Neural cell (in vitro differentiated cells): ENCODE measurements around the gene ADPRH. TPM values are rescaled to one million over a fixed set of nuclear protein-coding genes. Genes with fewer than 3 reads are reported as not detected.

Experiments
- H2AFZ ChIP-seq: fragments of 200-600, 300-800 bp; sonication (generic), shearing (Covaris generic); 2 replicates; pipeline ENCODE4 v1.6.0; 2014; ENCODE audit warnings: low read depth, mild to moderate bottlenecking, antibody characterized with exemption, low read length, moderate library complexity
- H3F3A ChIP-seq: fragments of 200-600 bp; shearing (Covaris generic); 2 replicates; pipeline ENCODE4 v1.6.1; 2016; ENCODE audit warnings: mild to moderate bottlenecking, moderate library complexity, mixed read lengths, antibody characterized with exemption, low read length; ENCODE audit not compliant: insufficient read depth, poor library complexity, severe bottlenecking
- H3K27ac ChIP-seq: fragments of 200-600, 300-800 bp; sonication (generic), shearing (Covaris generic); 2 replicates; pipeline ENCODE4 v1.5.1; 2014; ENCODE audit warnings: mild to moderate bottlenecking, low read length, moderate library complexity
- H3K27me3 ChIP-seq: fragments of 300-800, 200-600 bp; sonication (generic), shearing (Covaris generic); 2 replicates; pipeline ENCODE4 v1.6.0; 2014; ENCODE audit warnings: mild to moderate bottlenecking, low read depth, low read length, moderate library complexity; ENCODE audit not compliant: insufficient read depth
- H3K36me3 ChIP-seq: fragments of 300-800, 200-600 bp; sonication (generic), shearing (Covaris generic); 2 replicates; pipeline ENCODE4 v1.5.1; 2014; ENCODE audit warnings: mild to moderate bottlenecking, antibody characterized with exemption, low read length, moderate library complexity; ENCODE audit not compliant: insufficient read depth
- H3K4me2 ChIP-seq: fragments of 300-800, 200-600 bp; sonication (generic), shearing (Covaris generic); 2 replicates; pipeline ENCODE4 v1.6.0; 2014; ENCODE audit warnings: mild to moderate bottlenecking, low read length
- H3K4me3 ChIP-seq: fragments of 300-800, 200-600 bp; sonication (generic), shearing (Covaris generic); 2 replicates; pipeline ENCODE4 v1.5.1; 2014; ENCODE audit warnings: mild to moderate bottlenecking, low read length, moderate library complexity
- H3K79me2 ChIP-seq: fragments of 200-600 bp; shearing (Covaris generic); replicated peaks from 2 replicates; pipeline ENCODE4 v1.6.0; 2014; ENCODE audit warnings: mild to moderate bottlenecking, low read length, moderate library complexity; ENCODE audit not compliant: insufficient read depth
- H3K9ac ChIP-seq: fragments of 300-800, 200-600 bp; sonication (generic), shearing (Covaris generic); 2 replicates; pipeline ENCODE4 v1.6.1; 2016; ENCODE audit warnings: mild to moderate bottlenecking, low read length, mixed read lengths
- H3K9me2 ChIP-seq: fragments of 200-600 bp; shearing (Covaris generic); 2 replicates; pipeline ENCODE4 v1.6.1; 2016; ENCODE audit warnings: mild to moderate bottlenecking, low read length, mixed read lengths; ENCODE audit not compliant: insufficient read depth
- H3K9me3 ChIP-seq: fragments of 200-600, 300-800 bp; sonication (generic), shearing (Covaris generic); 2 replicates; pipeline ENCODE4 v1.6.1; 2016; ENCODE audit warnings: mild to moderate bottlenecking, mixed run types, low read length, moderate library complexity, mixed read lengths
- H4K20me1 ChIP-seq: fragments of 200-600 bp; shearing (Covaris generic); 2 replicates; pipeline ENCODE4 v1.6.1; 2016; ENCODE audit warnings: mild to moderate bottlenecking, mixed run types; ENCODE audit not compliant: insufficient read depth
- EP300 ChIP-seq: fragments of 450-650 bp; conservative IDR thresholded peaks from 2 replicates; pipeline ENCODE4 v1.6.1; 2014; ENCODE audit warnings: antibody characterized with exemption, mild to moderate bottlenecking, moderate library complexity; ENCODE audit not compliant: poor library complexity, severe bottlenecking
- EZH2 ChIP-seq: fragments of 200-600, 300-800 bp; shearing (Covaris generic), sonication (generic); IDR thresholded peaks from 2 replicates; pipeline ENCODE4 v1.6.1; 2014; ENCODE audit warnings: antibody characterized with exemption, low read length, borderline replicate concordance, mild to moderate bottlenecking; ENCODE audit not compliant: insufficient read depth, poor library complexity, severe bottlenecking
- MXI1 ChIP-seq: fragments of 450-650 bp; conservative IDR thresholded peaks from 2 replicates; pipeline ENCODE4 v1.6.1; 2014; ENCODE audit warnings: antibody characterized with exemption, mild to moderate bottlenecking; ENCODE audit not compliant: poor library complexity, severe bottlenecking
- POLR2AphosphoS5 ChIP-seq: IDR thresholded peaks from 2 replicates; pipeline ENCODE4 v1.6.1; 2012
- RAD21 ChIP-seq: fragments of 450-650 bp; conservative IDR thresholded peaks from 2 replicates; pipeline ENCODE4 v1.6.1; 2014; ENCODE audit warnings: antibody characterized with exemption, mild to moderate bottlenecking, moderate library complexity
- REST ChIP-seq: IDR thresholded peaks from 2 replicates; pipeline ENCODE4 v1.6.1; 2012; ENCODE audit warnings: borderline replicate concordance
- SMC3 ChIP-seq: fragments of 450-650 bp; conservative IDR thresholded peaks from 2 replicates; pipeline ENCODE4 v1.6.1; 2014; ENCODE audit warnings: antibody characterized with exemption, mild to moderate bottlenecking, moderate library complexity; ENCODE audit not compliant: poor library complexity
- TAF1 ChIP-seq: IDR thresholded peaks from 2 replicates; pipeline ENCODE4 v1.6.1; 2012; ENCODE audit warnings: low read depth
- polyA plus RNA-seq: library from polyadenylated mRNA; depleted of rRNA; stranded (reverse); fragments of >200 nt; gene quantifications from 2 replicates; pipeline ENCODE4 v1.2.3, GENCODE V29; 2014
- TF ChIP-seq, protein P1 (sequence below): fragments of 450-650 bp; IDR thresholded peaks from 2 replicates; pipeline ENCODE4 v1.5.1; 2014; ENCODE audit warnings: antibody characterized with exemption, mild to moderate bottlenecking, moderate library complexity; ENCODE audit not compliant: poor library complexity, severe bottlenecking

ADPRH gene
- polyA plus RNA-seq, 1 donor from 2014 or later = 0.07 TPM

DNA sequence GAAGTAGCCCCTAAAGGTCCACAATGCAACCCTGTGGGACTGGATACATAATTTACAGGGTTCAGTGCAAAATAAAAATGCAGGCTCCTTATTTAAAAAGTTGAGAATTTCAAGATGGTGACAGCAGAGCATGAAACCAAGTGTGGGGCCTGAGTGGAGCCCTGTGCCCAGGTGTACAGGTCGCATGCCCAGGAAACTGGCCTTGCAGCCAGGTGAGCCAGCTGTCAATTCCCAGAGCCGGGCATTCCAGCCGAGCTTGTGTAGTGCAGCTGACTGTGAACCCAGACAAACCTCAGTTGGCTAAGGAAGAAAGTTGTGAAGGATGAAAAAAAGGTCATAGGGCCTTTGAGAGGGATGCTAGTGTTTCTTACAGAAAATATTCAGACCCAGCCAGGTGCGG lies 53.5 kb downstream of the ADPRH start:
- no peak overlapping the region for H3K9ac ChIP-seq
- no peak overlapping the region for H3K27ac ChIP-seq
- H4K20me1 ChIP-seq = no peaks in the 10 kb centered on the region
- no peak for TF ChIP-seq EZH2
- TF ChIP-seq MXI1 = no peak
- TF ChIP-seq, protein P1, sequence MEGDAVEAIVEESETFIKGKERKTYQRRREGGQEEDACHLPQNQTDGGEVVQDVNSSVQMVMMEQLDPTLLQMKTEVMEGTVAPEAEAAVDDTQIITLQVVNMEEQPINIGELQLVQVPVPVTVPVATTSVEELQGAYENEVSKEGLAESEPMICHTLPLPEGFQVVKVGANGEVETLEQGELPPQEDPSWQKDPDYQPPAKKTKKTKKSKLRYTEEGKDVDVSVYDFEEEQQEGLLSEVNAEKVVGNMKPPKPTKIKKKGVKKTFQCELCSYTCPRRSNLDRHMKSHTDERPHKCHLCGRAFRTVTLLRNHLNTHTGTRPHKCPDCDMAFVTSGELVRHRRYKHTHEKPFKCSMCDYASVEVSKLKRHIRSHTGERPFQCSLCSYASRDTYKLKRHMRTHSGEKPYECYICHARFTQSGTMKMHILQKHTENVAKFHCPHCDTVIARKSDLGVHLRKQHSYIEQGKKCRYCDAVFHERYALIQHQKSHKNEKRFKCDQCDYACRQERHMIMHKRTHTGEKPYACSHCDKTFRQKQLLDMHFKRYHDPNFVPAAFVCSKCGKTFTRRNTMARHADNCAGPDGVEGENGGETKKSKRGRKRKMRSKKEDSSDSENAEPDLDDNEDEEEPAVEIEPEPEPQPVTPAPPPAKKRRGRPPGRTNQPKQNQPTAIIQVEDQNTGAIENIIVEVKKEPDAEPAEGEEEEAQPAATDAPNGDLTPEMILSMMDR = no peak
- TF ChIP-seq RAD21 = no peak
- no peak for TF ChIP-seq EP300
- no peak for TF ChIP-seq REST
- TF ChIP-seq SMC3 = no peak
- no peak for TF ChIP-seq POLR2AphosphoS5
- no peak for TF ChIP-seq TAF1
- H3K4me3 ChIP-seq = no peak overlapping the region
- H3K9me2 ChIP-seq = no peaks in the 10 kb centered on the region
- H3K27me3 ChIP-seq = no peaks in the 10 kb centered on the region
- H3K36me3 ChIP-seq = no peaks in the 10 kb centered on the region
- no peak overlapping the region for H3K4me2 ChIP-seq
- no peaks in the 10 kb centered on the region for H3K79me2 ChIP-seq
- no peaks in the 10 kb centered on the region for H3K9me3 ChIP-seq
- no peaks in the 10 kb centered on the region for H3F3A ChIP-seq
- H2AFZ ChIP-seq = no peak overlapping the region

GRCh38 chr3:119635719-119636118 lies 56.4 kb downstream of the ADPRH start:
- Histone ChIP-seq H3F3A (no peaks in the 10 kb centered on the region), H3K27me3 (no peaks in the 10 kb centered on the region), H3K27ac (no peak overlapping the region), H2AFZ (no peak overlapping the region), H3K79me2 (no peaks in the 10 kb centered on the region), H4K20me1 (no peaks in the 10 kb centered on the region), H3K9me2 (no peaks in the 10 kb centered on the region), H3K36me3 (no peaks in the 10 kb centered on the region), H3K9ac (no peak overlapping the region), H3K9me3 (no peaks in the 10 kb centered on the region), H3K4me2 (no peak overlapping the region), H3K4me3 (no peak overlapping the region)
- TF ChIP-seq SMC3 = no peak
- TF ChIP-seq MXI1 = no peak
- TF ChIP-seq REST = no peak
- TF ChIP-seq, protein P1 = no peak
- no peak for TF ChIP-seq POLR2AphosphoS5
- TF ChIP-seq EP300 = no peak
- TF ChIP-seq RAD21 = no peak
- no peak for TF ChIP-seq TAF1
- no peak for TF ChIP-seq EZH2
